CD4-positive, alpha-beta T cell (primary cell): ENCODE results near the gene DFFA. TPM values are rescaled to one million over a fixed set of nuclear protein-coding genes. Genes with fewer than 3 reads are reported as not detected.

Experiments used
- ATAC-seq: fragments of 200-7000 bp; cut with Tn5 transposase; one replicate; pipeline ENCODE4 v1.10.0; 2022; ENCODE audit warnings: mild to moderate bottlenecking; ENCODE audit not compliant: poor library complexity
- CTCF ChIA-PET: fragments of 350-600 bp; sonication (Branson Sonifier 250); formaldehyde crosslinking; loops from one replicate; lab custom pipeline; 2021; ENCODE audit warnings: antibody characterized with exemption, inconsistent platforms; lab: Charles Lee
- POLR2A ChIA-PET: fragments of 350-600 bp; sonication (Branson Sonifier 250); formaldehyde crosslinking; loops from one replicate; lab custom pipeline; 2021; ENCODE audit warnings: antibody characterized with exemption, inconsistent platforms; lab: Charles Lee
- DNase-seq, 14 experiments: peaks; one replicate each; pipeline ENCODE4 v3.0.0-alpha.2; 2013 to 2020; ENCODE audit warnings: mixed read lengths in 2 of 14
- H3K27ac ChIP-seq, 2 donors: one replicate each; pipeline versions ENCODE4 v1.5.1 to v1.7.0; 2013; ENCODE audit warnings: low read length in 2 of 2, low read depth in 1 of 2, mild to moderate bottlenecking in 1 of 2
- H3K27me3 ChIP-seq, 2 experiments: 1 replicate in 1 of 2; 2 replicates in 1 of 2; pipeline versions ENCODE4 v1.6.1 to v1.7.0; 2013; ENCODE audit warnings: low read length in 2 of 2, control low read depth in 1 of 2, mild to moderate bottlenecking in 1 of 2, moderate library complexity in 1 of 2; ENCODE audit not compliant: insufficient read depth in 2 of 2, control insufficient read depth in 1 of 2
- H3K36me3 ChIP-seq: one replicate; pipeline ENCODE4 v1.6.1; 2013; ENCODE audit warnings: low read length, control low read depth; ENCODE audit not compliant: insufficient read depth
- H3K4me1 ChIP-seq: one replicate; pipeline ENCODE4 v1.6.1; 2013; ENCODE audit warnings: low read length, control low read depth; ENCODE audit not compliant: insufficient read depth
- H3K4me3 ChIP-seq: one replicate; pipeline ENCODE4 v1.5.1; 2013; ENCODE audit warnings: mild to moderate bottlenecking, low read length, moderate library complexity
- H3K9me3 ChIP-seq, 2 experiments: 1 replicate in 1 of 2; 2 replicates in 1 of 2; pipeline versions ENCODE4 v1.6.1 to v1.7.0; 2013; ENCODE audit warnings: low read length in 2 of 2, mild to moderate bottlenecking in 2 of 2, control low read depth in 1 of 2, moderate library complexity in 1 of 2; ENCODE audit not compliant: control insufficient read depth in 1 of 2, insufficient read depth in 1 of 2
- H3K27ac Mint-ChIP-seq: one replicate; pipeline ENCODE4 v1.8.0; 2020; ENCODE audit warnings: mixed read lengths
- H3K27me3 Mint-ChIP-seq: one replicate; pipeline ENCODE4 v1.8.0; 2021; ENCODE audit warnings: mixed read lengths
- H3K36me3 Mint-ChIP-seq: one replicate; pipeline ENCODE4 v1.8.0; 2021; ENCODE audit warnings: low read depth, mixed read lengths
- H3K4me1 Mint-ChIP-seq: one replicate; pipeline ENCODE4 v1.8.0; 2021; ENCODE audit warnings: low read depth, mixed read lengths
- H3K4me3 Mint-ChIP-seq: one replicate; pipeline ENCODE4 v1.8.0; 2020; ENCODE audit warnings: mild to moderate bottlenecking, mixed read lengths
- H3K9me3 Mint-ChIP-seq: one replicate; pipeline ENCODE4 v1.8.0; 2020; ENCODE audit warnings: mixed read lengths
- intact Hi-C, 2 experiments: fragments of 100-400 bp; cut with DNase I in 1 of 2; cut with micrococcal nuclease in 1 of 2; formaldehyde crosslinking; loops; one replicate each; pipeline versions ENCODE4 v1.15.1 to v1.9.0; 2023 to 2025; cut with DNase I, micrococcal nuclease
- total RNA-seq, 174 experiments: library from RNA in 2 of 174; stranded (reverse) in 2 of 174; gene quantifications; one replicate each; pipeline ENCODE4 v1.2.3 and lab custom pipeline; 2021 to 2026
- TF ChIP-seq, protein P1 (sequence below): fragments of 200-600 bp; IDR thresholded peaks from one replicate; pipeline ENCODE4 v1.8.0; 2022; ENCODE audit warnings: antibody characterized with exemption, mild to moderate bottlenecking

Gene DFFA
- total RNA-seq, 2 experiments from 2014 or later = 7.4 to 9.1 TPM

DNA sequence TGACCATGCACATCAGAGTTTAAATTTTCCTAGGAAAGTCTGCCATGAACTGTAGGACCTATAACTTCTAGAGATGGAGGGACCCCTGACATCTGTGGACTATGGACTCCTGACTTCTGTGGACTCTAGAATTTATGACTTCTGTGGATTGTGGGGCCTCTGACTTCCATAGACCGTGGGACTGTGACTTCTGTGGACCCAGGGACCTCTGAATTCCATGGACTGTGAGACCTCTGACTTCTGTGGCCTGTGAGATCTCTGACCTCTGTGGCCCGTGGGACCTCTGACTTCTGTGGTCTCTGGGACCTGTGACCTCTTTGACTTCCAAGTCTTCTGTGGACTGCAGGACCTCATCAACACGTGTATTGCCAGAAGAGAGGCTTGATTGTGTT lies 39.2 kb upstream of the DFFA start:
- Mint-ChIP-seq H3K4me1 (peaks cover 84% of the 10 kb centered on the region), H3K4me3 (peak overlapping the region; percentile 75), H3K27me3 (no peaks in the 10 kb centered on the region), H3K9me3 (no peaks in the 10 kb centered on the region), H3K36me3 (no peaks in the 10 kb centered on the region), H3K27ac (peak overlapping the region; percentile 83)
- H3K36me3 ChIP-seq = no peaks in the 10 kb centered on the region
- ChIA-PET CTCF (interaction anchor here (1.1 to 9.0 kb wide), 3 partner anchors 16 to 301 kb away, joined by 3 to 126 read pairs (median 7); partner anchors contain the start of genes CENPS and KIF1B), POLR2A (interaction anchor here (0.6 to 2.6 kb wide), 9 partner anchors 10 to 1397 kb away, joined by 3 to 20 read pairs (median 4); partner anchors contain the start of gene PEX14)
- peak overlapping the region; percentile 69 to 80 for H3K27ac ChIP-seq
- ATAC-seq (no peak), DNase-seq (no peak)
- H3K27me3 ChIP-seq = no peaks in the 10 kb centered on the region
- no peaks in the 10 kb centered on the region for H3K9me3 ChIP-seq
- H3K4me3 ChIP-seq = peak overlapping the region; percentile 38
- TF ChIP-seq, protein P1, sequence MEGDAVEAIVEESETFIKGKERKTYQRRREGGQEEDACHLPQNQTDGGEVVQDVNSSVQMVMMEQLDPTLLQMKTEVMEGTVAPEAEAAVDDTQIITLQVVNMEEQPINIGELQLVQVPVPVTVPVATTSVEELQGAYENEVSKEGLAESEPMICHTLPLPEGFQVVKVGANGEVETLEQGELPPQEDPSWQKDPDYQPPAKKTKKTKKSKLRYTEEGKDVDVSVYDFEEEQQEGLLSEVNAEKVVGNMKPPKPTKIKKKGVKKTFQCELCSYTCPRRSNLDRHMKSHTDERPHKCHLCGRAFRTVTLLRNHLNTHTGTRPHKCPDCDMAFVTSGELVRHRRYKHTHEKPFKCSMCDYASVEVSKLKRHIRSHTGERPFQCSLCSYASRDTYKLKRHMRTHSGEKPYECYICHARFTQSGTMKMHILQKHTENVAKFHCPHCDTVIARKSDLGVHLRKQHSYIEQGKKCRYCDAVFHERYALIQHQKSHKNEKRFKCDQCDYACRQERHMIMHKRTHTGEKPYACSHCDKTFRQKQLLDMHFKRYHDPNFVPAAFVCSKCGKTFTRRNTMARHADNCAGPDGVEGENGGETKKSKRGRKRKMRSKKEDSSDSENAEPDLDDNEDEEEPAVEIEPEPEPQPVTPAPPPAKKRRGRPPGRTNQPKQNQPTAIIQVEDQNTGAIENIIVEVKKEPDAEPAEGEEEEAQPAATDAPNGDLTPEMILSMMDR = no peak
- intact Hi-C loops = loop anchor here (1.0 to 10.0 kb wide), 4 partner anchors 16 to 356 kb away; no protein-coding TSS in a partner anchor
- peaks cover 82% of the 10 kb centered on the region for H3K4me1 ChIP-seq

DNA sequence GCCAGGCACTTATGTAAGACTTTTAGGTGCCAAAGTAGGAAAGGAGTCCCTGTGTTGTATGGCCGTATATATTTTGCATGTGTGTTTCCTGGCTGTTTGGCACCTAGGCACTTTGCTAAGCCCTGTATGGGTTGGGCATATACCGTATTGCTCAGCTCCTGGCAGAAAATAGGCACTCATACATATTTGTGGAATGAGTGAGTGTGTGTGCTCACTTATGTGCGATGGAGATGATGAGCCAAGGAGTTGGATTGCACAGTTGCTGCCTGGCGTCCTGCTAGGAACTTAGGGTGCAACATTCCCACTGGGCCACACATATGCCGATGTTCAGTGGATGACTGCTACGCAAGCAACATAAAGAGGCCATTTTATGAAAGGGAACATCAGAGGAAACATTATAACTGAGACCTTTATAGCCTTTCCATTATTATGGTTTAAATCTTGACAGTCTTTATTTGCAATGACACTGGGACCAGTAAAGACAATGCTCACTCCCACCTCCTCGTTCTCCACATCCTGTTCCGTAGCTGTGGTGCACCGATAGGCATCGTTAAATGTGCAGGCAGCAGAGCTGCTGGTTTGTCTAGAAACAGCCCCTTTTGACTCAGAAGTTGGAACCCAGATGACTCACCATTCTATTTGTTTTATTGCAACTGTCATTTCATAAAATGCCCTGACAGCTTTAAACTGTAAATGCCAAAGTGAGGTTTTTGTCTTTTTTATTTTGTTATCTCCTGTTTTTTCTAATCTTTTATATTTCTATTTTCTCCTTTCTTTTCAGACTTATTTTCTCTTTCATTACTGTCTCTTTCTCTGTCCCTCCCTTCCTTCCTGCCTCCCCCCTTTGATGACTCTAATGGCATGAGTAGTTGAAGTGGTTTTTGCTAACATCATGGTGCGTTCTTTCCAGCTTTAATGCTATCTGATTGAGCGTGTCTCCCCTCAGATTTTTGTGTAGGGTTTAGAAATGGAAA lies 38.5 kb upstream of the DFFA start:
- intact Hi-C loops = loop anchor here (1.0 to 10.0 kb wide), 4 partner anchors 16 to 356 kb away; no protein-coding TSS in a partner anchor
- POLR2A ChIA-PET = interaction anchor here (0.6 to 2.6 kb wide), 9 partner anchors 10 to 1398 kb away, joined by 3 to 20 read pairs (median 4); partner anchors contain the start of gene PEX14

More for the DNA sequence above, 38.5 kb upstream of the DFFA start:
- no peaks in the 10 kb centered on the region for H3K27me3 Mint-ChIP-seq
- no peaks in the 10 kb centered on the region for H3K9me3 ChIP-seq
- peak overlapping the region; percentile 75 for H3K4me3 Mint-ChIP-seq
- H3K36me3 ChIP-seq = no peaks in the 10 kb centered on the region
- H3K27ac Mint-ChIP-seq = peak overlapping the region; percentile 83
- ATAC-seq = peak; percentile 89
- CTCF ChIA-PET = interaction anchor here (0.6 to 9.0 kb wide), 4 partner anchors 15 to 300 kb away, joined by 3 to 126 read pairs (median 5); partner anchors contain the start of genes CENPS and KIF1B
- H3K36me3 Mint-ChIP-seq = no peaks in the 10 kb centered on the region
- H3K4me3 ChIP-seq = peak overlapping the region; percentile 38
- peaks cover 77% of the 10 kb centered on the region for H3K4me1 ChIP-seq
- peaks cover 80% of the 10 kb centered on the region for H3K4me1 Mint-ChIP-seq
- TF ChIP-seq, protein P1 = no peak
- H3K9me3 Mint-ChIP-seq = no peaks in the 10 kb centered on the region
- no peaks in the 10 kb centered on the region for H3K27me3 ChIP-seq
- peak; percentile 47 to 91 (median 70) for DNase-seq
- H3K27ac ChIP-seq = peak overlapping the region; percentile 70 to 80
